ENCODE measurements around the gene MT1M. TPM values are rescaled to one million over a fixed set of nuclear protein-coding genes. Genes with fewer than 3 reads are reported as not detected.

MT1M gene
- polyA plus RNA-seq, 2 of the 4 experiments (the other 2 are of a cell fraction), result not detected

GRCh38 chr16:56634715-56635440 is 2.4 kb downstream of the MT1M start (continued):
- TF ChIP-seq EHMT2 (IDR thresholded peaks at IDR 0.05; ENCODE audit: low read depth) (no peak), USF2 (IDR thresholded peaks at IDR 0.05) (no peak), RFX5 (IDR thresholded peaks at IDR 0.05) (no peak)

- Histone ChIP-seq H3K9me3 (no peaks in the 10 kb centered on the region), H3K4me2 (no peak overlapping the region), H3K4me1 (0 out of 3 replicates have a peak, but pooled peaks cover 3% of the 10 kb centered on the region), H3K4me3 (no peak overlapping the region), H3K27ac (no peak overlapping the region)
- ChIA-PET POLR2A (no interaction called here), CTCF (interaction anchor here (1.2 to 25.6 kb wide), 2 partner anchors 8 to 26 kb away, joined by 4 to 340 read pairs; partner anchors contain the start of gene MT2A)
- TF ChIP-seq TFCP2L1 (CRISPR knock-in tag; IDR thresholded peaks at IDR 0.05), result no peak
- TF ChIP-seq RAD21 (conservative IDR thresholded peaks at IDR 0.05 in 1 of 2, IDR thresholded peaks at IDR 0.05 in 1 of 2), result no peak
- TF ChIP-seq NFE2L2 (conservative IDR thresholded peaks at IDR 0.05; ENCODE audit: low read length), result no peak
- no peak for TF ChIP-seq RCOR1 (IDR thresholded peaks at IDR 0.05; ENCODE audit: low read depth, low read length)
- no peak for TF ChIP-seq JUNB (IDR thresholded peaks at IDR 0.05)
- TF ChIP-seq ZSCAN20 (CRISPR knock-in tag; IDR thresholded peaks at IDR 0.05), result no peak
- TF ChIP-seq NR3C1 (IDR thresholded peaks at IDR 0.05), result no peak
- no peak for TF ChIP-seq ZC3H11A (IDR thresholded peaks at IDR 0.05)
- TF ChIP-seq HDAC2 (IDR thresholded peaks at IDR 0.05), result no peak
- TF ChIP-seq SMC3 (IDR thresholded peaks at IDR 0.05), result no peak
- TF ChIP-seq SREBF2 (IDR thresholded peaks at IDR 0.05), result no peak
- TF ChIP-seq GATA3 (IDR thresholded peaks at IDR 0.05; ENCODE audit: borderline replicate concordance), result no peak
- TF ChIP-seq EHMT2 (IDR thresholded peaks at IDR 0.05; ENCODE audit: low read depth), result no peak
- no peak for TF ChIP-seq HEYL (CRISPR knock-in tag; IDR thresholded peaks at IDR 0.05)
- no peak for TF ChIP-seq CTCF (IDR thresholded peaks at IDR 0.05)
- TF ChIP-seq USF2 (IDR thresholded peaks at IDR 0.05), result no peak
- no peak for TF ChIP-seq HES2 (IDR thresholded peaks at IDR 0.05)
- no peak for TF ChIP-seq HOXA7 (CRISPR knock-in tag; IDR thresholded peaks at IDR 0.05)
- ATAC-seq (no peak), FAIRE-seq (no peak), DNase-seq (ENCODE audit: low read depth in 1 of 2, low spot score in 1 of 2) (no peak)
- 80% methylated on average over 37 of the region's 40 CpGs for WGBS (ENCODE audit: missing lambda C conversion rate)
These were observed 3.0 kb downstream of the MT1M start for GRCh38 chr16:56635441-56635967.

- no peak for TF ChIP-seq JUNB (IDR thresholded peaks at IDR 0.05)
- no peak for TF ChIP-seq EHF (CRISPR knock-in tag; IDR thresholded peaks at IDR 0.05)
- no peak for TF ChIP-seq ZNF302 (CRISPR knock-in tag; IDR thresholded peaks at IDR 0.05)
- no peak for TF ChIP-seq MAX (IDR thresholded peaks at IDR 0.05)
- TF ChIP-seq E2F6 (IDR thresholded peaks at IDR 0.05; ENCODE audit: borderline replicate concordance, low read depth), result no peak
- no peak for TF ChIP-seq BHLHE40 (IDR thresholded peaks at IDR 0.05; ENCODE audit: low read depth, low read length)
- TF ChIP-seq NPAS2 (CRISPR knock-in tag; IDR thresholded peaks at IDR 0.05; ENCODE audit: borderline replicate concordance), result no peak
- no peak for TF ChIP-seq HOXA7 (CRISPR knock-in tag; IDR thresholded peaks at IDR 0.05)
- TF ChIP-seq ESRRA (IDR thresholded peaks at IDR 0.05; ENCODE audit: borderline replicate concordance, low read length), result no peak
- TF ChIP-seq RNF2 (IDR thresholded peaks at IDR 0.05; ENCODE audit: borderline replicate concordance, low read depth), result no peak
- no peak for TF ChIP-seq EHMT2 (IDR thresholded peaks at IDR 0.05; ENCODE audit: low read depth)
- no peak for TF ChIP-seq NFE2L2 (conservative IDR thresholded peaks at IDR 0.05; ENCODE audit: low read length)
- TF ChIP-seq POLR2AphosphoS2 (conservative IDR thresholded peaks at IDR 0.05; ENCODE audit: low read length), result no peak
- TF ChIP-seq GATA3 (IDR thresholded peaks at IDR 0.05; ENCODE audit: borderline replicate concordance), result no peak
- H3K9me3 ChIP-seq, result no peaks in the 10 kb centered on the region
- H3K4me3 ChIP-seq, result no peak overlapping the region
- ChIA-PET POLR2A (interaction anchor here (1.4 kb wide), 1 partner anchor 46 kb away, joined by 4 read pairs; the partner anchor contains the start of gene MT1X), CTCF (interaction anchor here (7.2 to 25.6 kb wide), 2 partner anchors 27 to 66 kb away, joined by 36 to 340 read pairs; partner anchors contain the start of gene MT2A)
- WGBS (ENCODE audit: missing lambda C conversion rate), result 74% methylated on average over 9 of the region's 9 CpGs
- H3K27ac ChIP-seq, result no peak overlapping the region
- ATAC-seq, result no peak
- H3K4me2 ChIP-seq, result no peak overlapping the region
- no peak for FAIRE-seq
- 0 out of 3 replicates have a peak, but pooled peaks cover 3% of the 10 kb centered on the region for H3K4me1 ChIP-seq
- no peak for DNase-seq (ENCODE audit: low read depth in 1 of 2, low spot score in 1 of 2)
These were observed 4.4 kb downstream of the MT1M start for GRCh38 chr16:56636616-56637413.
